Nasal cavity respiratory epithelium epithelial cell of viscerocranial mucosa (primary cell): Measurements from ENCODE around the gene BGN. TPM values are rescaled to one million over a fixed set of nuclear protein-coding genes. Genes with fewer than 3 reads are reported as not detected.

Experiments
- total RNA-seq: library from RNA; depleted of rRNA; stranded (reverse); fragments of >200 nt; gene quantifications from 2 replicates; pipeline ENCODE4 v1.2.3, GENCODE V29; 2014

BGN gene
- total RNA-seq = 0.21 TPM in 1 of 2 replicates, not detected in the other

DNA sequence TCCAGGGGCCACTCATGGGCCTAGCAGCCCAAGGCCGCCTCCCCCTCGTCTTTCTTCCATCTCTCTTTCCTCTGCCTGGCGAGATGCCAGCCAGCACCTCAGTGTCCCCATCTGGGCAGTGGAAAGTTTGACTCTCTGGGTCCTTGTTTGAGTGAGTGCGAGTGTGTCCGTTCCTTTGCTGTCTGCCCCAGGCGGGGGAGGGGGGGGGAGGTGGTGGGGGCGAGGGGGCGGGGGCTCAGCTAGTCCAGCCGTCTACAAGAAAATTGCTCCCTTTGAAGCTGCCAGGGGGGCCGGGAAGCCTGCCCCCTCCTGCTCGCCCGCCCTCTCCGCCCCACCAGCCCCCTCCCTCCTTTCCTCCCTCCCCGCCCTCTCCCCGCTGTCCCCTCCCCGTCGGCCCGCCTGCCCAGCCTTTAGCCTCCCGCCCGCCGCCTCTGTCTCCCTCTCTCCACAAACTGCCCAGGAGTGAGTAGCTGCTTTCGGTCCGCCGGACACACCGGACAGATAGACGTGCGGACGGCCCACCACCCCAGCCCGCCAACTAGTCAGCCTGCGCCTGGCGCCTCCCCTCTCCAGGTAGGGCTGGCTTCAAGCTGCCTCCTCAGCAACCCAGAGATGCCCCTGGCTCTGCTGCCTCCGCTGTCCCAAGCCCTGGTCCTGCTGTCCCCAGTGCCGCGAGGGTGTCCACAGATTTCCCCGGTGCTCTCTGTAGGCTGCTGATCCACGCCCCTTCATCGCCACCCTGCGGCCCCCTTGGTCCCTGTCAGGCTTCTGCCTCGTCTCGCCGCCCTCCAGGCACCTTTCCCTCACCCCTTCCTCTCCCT, at the start of gene BGN:
BGN (plus strand) TSS at position 440 of the 821 bp plus-strand sequence. CDS start 9,652 bp downstream, outside the sequence.

DNA sequence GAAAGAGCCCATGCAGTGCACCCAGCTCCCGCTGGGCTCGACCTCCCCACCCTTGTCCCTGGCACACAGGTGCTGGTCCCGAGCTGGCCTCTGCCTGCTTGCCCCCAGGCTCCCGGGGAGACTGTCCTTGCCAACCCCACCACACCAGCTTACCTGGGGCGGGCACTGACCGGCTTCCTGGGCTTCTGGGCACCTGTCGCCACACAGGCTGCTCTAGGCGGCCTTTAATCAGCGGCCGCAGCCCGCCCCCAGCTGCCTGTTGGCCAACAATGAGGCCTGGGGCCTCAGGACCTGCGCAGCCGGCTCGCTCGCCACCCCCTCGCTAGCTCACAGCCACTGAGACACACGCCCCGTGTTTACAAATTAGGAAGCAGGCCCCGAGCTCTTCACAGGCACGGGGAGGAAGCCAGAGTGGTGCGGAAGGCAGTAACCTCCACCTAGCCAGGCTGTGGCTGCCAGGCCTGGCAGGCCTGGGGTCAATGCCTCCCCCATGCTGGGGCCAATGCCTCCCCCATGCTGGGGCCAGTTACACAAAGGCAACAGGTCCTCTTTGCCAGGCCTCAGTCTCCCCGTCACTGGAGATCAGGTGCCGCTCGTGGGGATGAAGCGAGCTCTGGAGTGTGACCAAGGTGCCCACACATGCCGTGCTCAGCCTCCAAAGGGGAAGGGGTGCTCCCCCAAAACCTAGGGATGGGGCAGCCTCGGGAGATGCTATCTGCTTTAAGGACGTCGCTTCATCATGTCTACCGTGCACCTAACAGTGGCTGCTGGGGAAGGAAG, 48.7 kb upstream of the BGN start, which contains the start of gene TREX2:
TREX2 (minus strand) TSS at position 201 of the 780 bp plus-strand sequence. CDS start 626 bp downstream, outside the sequence.

DNA sequence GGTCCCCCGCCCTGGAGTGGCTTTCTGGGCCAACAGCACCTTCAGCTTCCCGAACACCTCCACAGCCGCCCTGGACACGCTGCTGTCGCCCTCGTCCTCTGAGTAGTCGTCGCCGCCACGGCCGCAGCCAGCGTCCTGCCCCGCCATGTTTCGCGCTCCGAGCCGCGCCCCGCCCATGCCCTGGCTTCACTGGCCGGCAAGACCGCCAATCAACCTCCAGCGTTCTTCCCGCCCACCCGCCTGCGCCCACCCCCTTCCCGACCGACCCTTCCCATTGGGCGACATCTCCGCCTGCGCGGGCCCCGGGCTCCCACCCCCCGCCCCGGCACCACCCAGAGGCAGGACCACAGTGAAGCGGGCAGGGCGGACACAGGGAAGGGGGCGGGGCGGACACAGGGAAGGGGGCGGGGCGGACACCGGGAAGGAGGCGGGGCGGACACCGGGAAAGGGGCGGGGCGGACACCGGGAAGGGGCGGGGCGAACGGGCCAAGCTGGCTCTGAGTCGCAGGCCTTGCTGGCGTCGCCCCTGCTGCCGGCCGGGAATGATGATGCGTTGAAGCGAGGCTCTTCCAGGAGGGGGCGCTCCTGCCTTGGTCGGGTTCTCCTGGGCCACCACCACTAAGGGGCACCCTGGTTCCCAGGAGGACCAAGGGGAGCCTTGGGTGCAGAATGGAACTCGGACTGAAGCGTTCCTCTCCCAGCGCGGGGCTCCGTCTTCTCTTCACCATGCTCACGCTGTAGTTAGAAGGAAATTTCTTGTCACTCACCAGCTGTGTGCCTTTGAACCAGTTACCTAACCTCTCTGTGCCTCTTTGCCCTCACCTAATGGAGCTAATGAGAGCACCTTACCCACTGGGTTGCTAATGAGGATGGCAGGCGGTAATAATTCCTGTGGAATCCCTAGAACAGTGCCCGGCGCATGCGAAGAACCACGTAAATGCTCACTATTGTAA, 24.1 kb upstream of the BGN start, which contains the start of gene HAUS7:
HAUS7 (minus strand) TSS at position 166 of the 953 bp plus-strand sequence; CDS start at position 147, 19 bp downstream.

DNA sequence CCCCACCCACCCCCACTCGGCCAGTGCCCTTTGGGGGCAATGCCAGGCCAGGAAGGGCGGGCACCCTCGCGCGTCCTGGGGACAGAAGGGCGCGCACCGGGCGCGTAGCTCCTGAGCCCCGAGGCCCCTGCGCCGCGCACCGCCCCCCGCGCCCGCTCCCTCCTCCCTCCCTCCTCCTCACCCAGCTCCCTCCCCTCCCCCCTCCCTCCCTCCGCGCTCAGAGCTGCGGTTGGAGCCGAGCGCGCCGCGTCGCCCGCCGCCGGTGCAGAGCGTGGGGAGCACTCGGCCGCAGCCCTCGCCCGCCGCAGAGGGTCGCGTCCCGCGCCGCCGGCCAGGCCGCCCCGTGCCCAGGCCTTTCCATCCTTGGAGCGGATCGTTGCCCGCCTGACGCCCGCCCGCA, 22.6 kb downstream of the BGN start, which contains the start of gene ATP2B3:
ATP2B3 (plus strand) TSS at position 220 of the 400 bp plus-strand sequence. CDS start 18,606 bp downstream, outside the sequence.

Other genes with a start within 250 kb of the BGN start
- gene PNMA6F, start 173.2 kb upstream of the BGN start, total RNA-seq = not detected in 2 replicates
- gene ZNF275, start 160.8 kb upstream of the BGN start, total RNA-seq = 5.8 and 13.5 TPM in 2 replicates
- gene PNMA6E, start 93.6 kb upstream of the BGN start, total RNA-seq = not detected in 2 replicates
- 0.34 and 2.5 TPM in 2 replicates for gene ZFP92, start 83.5 kb upstream of the BGN start, total RNA-seq
- gene TREX2, start 48.9 kb upstream of the BGN start, total RNA-seq = 0.64 and 3.8 TPM in 2 replicates
- gene HAUS7, start 24.4 kb upstream of the BGN start, total RNA-seq = 8.0 and 8.2 TPM in 2 replicates
- gene ATP2B3, start 22.7 kb downstream of the BGN start, total RNA-seq = not detected in 2 replicates
- gene CCNQ, start 104.2 kb downstream of the BGN start, total RNA-seq = 23.2 and 43.1 TPM in 2 replicates
- 0.28 and 0.68 TPM in 2 replicates for gene DUSP9, start 152.2 kb downstream of the BGN start, total RNA-seq
- 0.34 and 2.5 TPM in 2 replicates for gene PNCK, start 178.8 kb downstream of the BGN start, total RNA-seq
- 29.0 and 77.4 TPM in 2 replicates for gene SLC6A8, start 192.9 kb downstream of the BGN start, total RNA-seq
- 229 and 239 TPM in 2 replicates for gene BCAP31, start 229.4 kb downstream of the BGN start, total RNA-seq
- 1.0 and 4.3 TPM in 2 replicates for gene ABCD1, start 229.9 kb downstream of the BGN start, total RNA-seq